SK-N-SH (cell line): Measurements from ENCODE around the gene MANBA. TPM values are rescaled to one million over a fixed set of nuclear protein-coding genes. Genes with fewer than 3 reads are reported as not detected.

Source experiments
- CTCF ChIA-PET: fragments of 300-600, 350-600 bp; formaldehyde crosslinking; extraction: SDS; loops from one replicate; lab custom pipeline; 2021; lab: Yijun Ruan, JAX
- POLR2A ChIA-PET: fragments of 350-600 bp; sonication (Branson Sonifier 250); formaldehyde crosslinking; extraction: SDS; loops from one replicate; lab custom pipeline; 2020; ENCODE audit warnings: antibody characterized with exemption, inconsistent platforms; lab: Yijun Ruan, JAX
- DNase-seq: peaks from one replicate; pipeline ENCODE4 v3.0.0; 2012
- H2AFZ ChIP-seq: fragments of 200-600 bp; sonication (generic); 2 replicates; pipeline ENCODE4 v1.8.1; 2016; ENCODE audit warnings: antibody characterized with exemption, mild to moderate bottlenecking, low read depth
- H3F3A ChIP-seq: fragments of 200-600 bp; sonication (generic); replicated peaks from 2 replicates; pipeline ENCODE3; 2016; ENCODE audit warnings: antibody characterized with exemption, mild to moderate bottlenecking; ENCODE audit not compliant: insufficient read depth
- H3K27ac ChIP-seq, 2 experiments: fragments of 200-500 bp in 1 of 2; fragments of 200-600 bp in 1 of 2; sonication (Bioruptor generic) in 1 of 2; sonication (generic), shearing (Covaris generic) in 1 of 2; 2 replicates each; pipeline versions ENCODE4 v1.5.1 to v1.6.1; 2014 to 2016; ENCODE audit warnings: low read depth in 2 of 2, inconsistent platforms in 1 of 2, low read length in 1 of 2, mild to moderate bottlenecking in 1 of 2, mixed read lengths in 1 of 2
- H3K27me3 ChIP-seq: fragments of 200-600 bp; sonication (generic), shearing (Covaris generic); 2 replicates; pipeline ENCODE4 v1.6.1; 2016; ENCODE audit warnings: mixed run types; ENCODE audit not compliant: insufficient read depth
- H3K36me3 ChIP-seq, 2 experiments: fragments of 200-500 bp in 1 of 2; fragments of 200-600 bp in 1 of 2; sonication (Bioruptor generic) in 1 of 2; sonication (generic) in 1 of 2; replicated peaks in 1 of 2; 2 replicates each; pipeline versions ENCODE3 to v1.5.1; 2014 to 2016; ENCODE audit warnings: low read length in 1 of 2, mild to moderate bottlenecking in 1 of 2; ENCODE audit not compliant: insufficient read depth in 2 of 2, control insufficient read depth in 1 of 2
- H3K4me1 ChIP-seq, 2 experiments: fragments of 200-500 bp in 1 of 2; fragments of 200-600 bp in 1 of 2; sonication (Bioruptor generic) in 1 of 2; sonication (generic), shearing (Covaris generic) in 1 of 2; 2 replicates each; pipeline versions ENCODE4 v1.5.1 to v1.6.1; 2014 to 2016; ENCODE audit warnings: low read depth in 1 of 2, low read length in 1 of 2, mixed run types in 1 of 2; ENCODE audit not compliant: insufficient read depth in 2 of 2, control insufficient read depth in 1 of 2
- H3K4me2 ChIP-seq: fragments of 200-600 bp; sonication (generic), shearing (Covaris generic); 2 replicates; pipeline ENCODE4 v1.6.1; 2017; ENCODE audit warnings: mixed run types
- H3K4me3 ChIP-seq, 2 experiments: fragments of 200-500 bp in 1 of 2; fragments of 200-600 bp in 1 of 2; sonication (Bioruptor generic) in 1 of 2; sonication (generic), shearing (Covaris generic) in 1 of 2; 2 replicates each; pipeline versions ENCODE4 v1.5.1 to v1.8.1; 2014 to 2016; ENCODE audit warnings: low read depth in 2 of 2, inconsistent platforms in 1 of 2, low read length in 1 of 2, mild to moderate bottlenecking in 1 of 2, mixed read lengths in 1 of 2, moderate library complexity in 1 of 2
- H3K79me2 ChIP-seq: fragments of 200-600 bp; sonication (generic); 2 replicates; pipeline ENCODE4 v1.8.1; 2017; ENCODE audit warnings: mild to moderate bottlenecking; ENCODE audit not compliant: insufficient read depth
- H3K9ac ChIP-seq: fragments of 200-600 bp; sonication (generic); 2 replicates; pipeline ENCODE4 v1.6.1; 2017; ENCODE audit warnings: mixed run types
- H3K9me2 ChIP-seq: fragments of 200-600 bp; sonication (generic); 2 replicates; pipeline ENCODE4 v1.6.1; 2017; ENCODE audit warnings: mixed run types
- H3K9me3 ChIP-seq: fragments of 200-600 bp; sonication (generic); 2 replicates; pipeline ENCODE4 v1.6.1; 2017; ENCODE audit warnings: mixed run types, mild to moderate bottlenecking, moderate library complexity
- H4K20me1 ChIP-seq: fragments of 200-600 bp; sonication (generic); 2 replicates; pipeline ENCODE4 v1.6.1; 2017; ENCODE audit warnings: mild to moderate bottlenecking, mixed run types; ENCODE audit not compliant: insufficient read depth
- FOSL2 ChIP-seq: IDR thresholded peaks from 2 replicates; pipeline ENCODE4 v1.4.0; 2012; ENCODE audit warnings: low read depth, mild to moderate bottlenecking, moderate library complexity, borderline replicate concordance
- GATA2 ChIP-seq: sonication (generic); formaldehyde crosslinking; IDR thresholded peaks from 2 replicates; pipeline ENCODE4 v1.5.0; 2020; ENCODE audit warnings: mild to moderate bottlenecking, missing genetic modification reagents
- MAX ChIP-seq: IDR thresholded peaks from 2 replicates; pipeline ENCODE4 v1.4.0; 2012; ENCODE audit warnings: low read depth
- MXI1 ChIP-seq: IDR thresholded peaks from 2 replicates; pipeline ENCODE4 v1.6.1; 2012; ENCODE audit warnings: mild to moderate bottlenecking, low read depth, low read length, improper control_type of control experiment
- NRF1 ChIP-seq: IDR thresholded peaks from 2 replicates; pipeline ENCODE4 v1.6.1; 2012; ENCODE audit warnings: low read depth, mild to moderate bottlenecking, low read length
- PBX3 ChIP-seq: IDR thresholded peaks from 2 replicates; pipeline ENCODE4; 2012
- POLR2AphosphoS5 ChIP-seq: IDR thresholded peaks from 2 replicates; pipeline ENCODE4 v1.6.1; 2012; ENCODE audit warnings: low read depth, low read length
- SMC3 ChIP-seq: IDR thresholded peaks from 2 replicates; pipeline ENCODE4 v1.6.1; 2012; ENCODE audit warnings: low read depth, low read length, improper control_type of control experiment
- TCF12 ChIP-seq: IDR thresholded peaks from 2 replicates; pipeline ENCODE4 v1.4.0; 2012
- WGBS: methylation state at CpG from one replicate; pipeline ENCODE4 v1.1.6; 2017; ENCODE audit warnings: low lambda C conversion rate; 5-methylcytosine and 5-hydroxymethylcytosine counted together
- polyA plus RNA-seq, 3 experiments: library from polyadenylated mRNA; depleted of rRNA; stranded (reverse); fragments of >200 nt; gene quantifications; 2 replicates each; pipeline ENCODE4 v1.2.3, GENCODE V29; 2012
- TF ChIP-seq, protein P1 (sequence below): fragments of 200-600 bp; sonication (generic); IDR thresholded peaks from 2 replicates; pipeline ENCODE4 v1.6.1; 2017; ENCODE audit warnings: antibody characterized with exemption, mild to moderate bottlenecking, moderate library complexity

Gene MANBA
- polyA plus RNA-seq, 1 of the 3 experiments (the other 2 are of a cell fraction): 13.4 TPM

- 81% methylated on average over 3 of the region's 3 CpGs for WGBS
- H3K27ac ChIP-seq: no peak overlapping the region
- H3K9ac ChIP-seq: no peak overlapping the region
- DNase-seq: no peak
- H2AFZ ChIP-seq: no peak overlapping the region
- H3K9me2 ChIP-seq: no peaks in the 10 kb centered on the region
- no peak overlapping the region for H3K4me2 ChIP-seq
- peaks cover 0 to 5% of the 10 kb centered on the region in 2 experiments; a peak in 1 of 4 replicates for H3K4me1 ChIP-seq
- no peak for TF ChIP-seq POLR2AphosphoS5
- TF ChIP-seq MXI1: no peak
- no peak for TF ChIP-seq PBX3
- TF ChIP-seq GATA2 (CRISPR knock-in tag): no peak
- H3K36me3 ChIP-seq: no peaks in the 10 kb centered on the region
- ChIA-PET POLR2A (no interaction called here), CTCF (no interaction called here)
- no peak overlapping the region for H3K4me3 ChIP-seq
- H3K79me2 ChIP-seq: peaks cover 5% of the 10 kb centered on the region; the same call in 1 of the 2 replicates
- no peaks in the 10 kb centered on the region for H4K20me1 ChIP-seq
- H3K27me3 ChIP-seq: no peaks in the 10 kb centered on the region
- no peaks in the 10 kb centered on the region for H3K9me3 ChIP-seq
- no peaks in the 10 kb centered on the region for H3F3A ChIP-seq
Measured at GRCh38 chr4:102764901-102765300, 4.1 kb upstream of the MANBA start.

- no peaks in the 10 kb centered on the region for H3K36me3 ChIP-seq
- no peak for DNase-seq
- peaks cover 32% of the 10 kb centered on the region; the same call in 1 of the 2 replicates for H3K79me2 ChIP-seq
- no peak overlapping the region for H3K4me3 ChIP-seq
- POLR2A ChIA-PET: interaction anchor here (0.6 to 2.0 kb wide), 2 partner anchors 107 to 329 kb away, joined by 3 to 7 read pairs; partner anchors contain the start of gene CISD2
- TF ChIP-seq SMC3 (no peak), PBX3 (no peak), MAX (no peak), NRF1 (no peak), FOSL2 (no peak), TCF12 (no peak)
- TF ChIP-seq, protein P1, sequence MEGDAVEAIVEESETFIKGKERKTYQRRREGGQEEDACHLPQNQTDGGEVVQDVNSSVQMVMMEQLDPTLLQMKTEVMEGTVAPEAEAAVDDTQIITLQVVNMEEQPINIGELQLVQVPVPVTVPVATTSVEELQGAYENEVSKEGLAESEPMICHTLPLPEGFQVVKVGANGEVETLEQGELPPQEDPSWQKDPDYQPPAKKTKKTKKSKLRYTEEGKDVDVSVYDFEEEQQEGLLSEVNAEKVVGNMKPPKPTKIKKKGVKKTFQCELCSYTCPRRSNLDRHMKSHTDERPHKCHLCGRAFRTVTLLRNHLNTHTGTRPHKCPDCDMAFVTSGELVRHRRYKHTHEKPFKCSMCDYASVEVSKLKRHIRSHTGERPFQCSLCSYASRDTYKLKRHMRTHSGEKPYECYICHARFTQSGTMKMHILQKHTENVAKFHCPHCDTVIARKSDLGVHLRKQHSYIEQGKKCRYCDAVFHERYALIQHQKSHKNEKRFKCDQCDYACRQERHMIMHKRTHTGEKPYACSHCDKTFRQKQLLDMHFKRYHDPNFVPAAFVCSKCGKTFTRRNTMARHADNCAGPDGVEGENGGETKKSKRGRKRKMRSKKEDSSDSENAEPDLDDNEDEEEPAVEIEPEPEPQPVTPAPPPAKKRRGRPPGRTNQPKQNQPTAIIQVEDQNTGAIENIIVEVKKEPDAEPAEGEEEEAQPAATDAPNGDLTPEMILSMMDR: no peak
- H3K4me1 ChIP-seq: peaks cover 0 to 11% of the 10 kb centered on the region in 2 experiments; a peak in 1 of 4 replicates
- no peaks in the 10 kb centered on the region for H3K9me2 ChIP-seq
- no peaks in the 10 kb centered on the region for H4K20me1 ChIP-seq
- no peak overlapping the region for H3K27ac ChIP-seq
- no peaks in the 10 kb centered on the region for H3K9me3 ChIP-seq
- no peak overlapping the region for H3K4me2 ChIP-seq
- no peaks in the 10 kb centered on the region for H3K27me3 ChIP-seq
- 93% methylated on average over 14 of the region's 14 CpGs for WGBS
- H3K9ac ChIP-seq: no peak overlapping the region
- CTCF ChIA-PET: interaction anchor here (1.1 to 1.7 kb wide), 2 partner anchors 141 to 262 kb away, joined by 3 read pairs; no protein-coding TSS in a partner anchor
- H3F3A ChIP-seq: no peaks in the 10 kb centered on the region
- peak overlapping the region; percentile 90; the same call in 1 of the 2 replicates for H2AFZ ChIP-seq
Measured at GRCh38 chr4:102761906-102762305, 1.1 kb upstream of the MANBA start.
